ENCODE measurements around the gene ADCYAP1R1. TPM values are rescaled to one million over a fixed set of nuclear protein-coding genes. Genes with fewer than 3 reads are reported as not detected.

The ADCYAP1R1 gene
- total RNA-seq, 1 donor from 2014 or later: not detected

- no peak for TF ChIP-seq CTCF (IDR thresholded peaks at IDR 0.05; ENCODE audit: unreplicated experiment)
- no peaks in the 10 kb centered on the region for H3K4me1 Mint-ChIP-seq (ENCODE audit: low read depth)
- no peak overlapping the region for H3K27ac Mint-ChIP-seq
- DNase-seq (ENCODE audit: low spot score, unreplicated experiment): no peak
- H3K27me3 Mint-ChIP-seq: peaks cover 27% of the 10 kb centered on the region
- H3K36me3 Mint-ChIP-seq (ENCODE audit: insufficient read depth): no peaks in the 10 kb centered on the region
- H3K4me3 Mint-ChIP-seq (ENCODE audit: low read depth): no peak overlapping the region
- H3K9me3 Mint-ChIP-seq (ENCODE audit: low read depth): no peaks in the 10 kb centered on the region
These were observed 47.6 kb downstream of the ADCYAP1R1 start for GRCh38 chr7:31099451-31100444.

GRCh38 chr7:31100445-31100844, 48.3 kb downstream of the ADCYAP1R1 start:
- no peak for TF ChIP-seq CTCF (IDR thresholded peaks at IDR 0.05; ENCODE audit: unreplicated experiment)
- Mint-ChIP-seq H3K36me3 (ENCODE audit: insufficient read depth) (no peaks in the 10 kb centered on the region), H3K9me3 (ENCODE audit: low read depth) (no peaks in the 10 kb centered on the region), H3K4me3 (ENCODE audit: low read depth) (no peak overlapping the region), H3K4me1 (ENCODE audit: low read depth) (no peaks in the 10 kb centered on the region), H3K27me3 (peaks cover 26% of the 10 kb centered on the region), H3K27ac (no peak overlapping the region)
- no peak for DNase-seq (ENCODE audit: low spot score, unreplicated experiment)

GRCh38 chr7:31100871-31101270, 48.8 kb downstream of the ADCYAP1R1 start:
- DNase-seq (ENCODE audit: low spot score, unreplicated experiment): no peak
- H3K27me3 Mint-ChIP-seq: peaks cover 26% of the 10 kb centered on the region
- no peak for TF ChIP-seq CTCF (IDR thresholded peaks at IDR 0.05; ENCODE audit: unreplicated experiment)

GRCh38 chr7:31101544-31101943, 49.4 kb downstream of the ADCYAP1R1 start:
- no peak overlapping the region for H3K4me3 Mint-ChIP-seq (ENCODE audit: low read depth)
- no peak for DNase-seq (ENCODE audit: low spot score, unreplicated experiment)
- no peaks in the 10 kb centered on the region for H3K4me1 Mint-ChIP-seq (ENCODE audit: low read depth)
- no peaks in the 10 kb centered on the region for H3K9me3 Mint-ChIP-seq (ENCODE audit: low read depth)
- no peak overlapping the region for H3K27ac Mint-ChIP-seq
- no peaks in the 10 kb centered on the region for H3K36me3 Mint-ChIP-seq (ENCODE audit: insufficient read depth)
- H3K27me3 Mint-ChIP-seq: peaks cover 26% of the 10 kb centered on the region
- TF ChIP-seq CTCF (IDR thresholded peaks at IDR 0.05; ENCODE audit: unreplicated experiment): no peak

More at GRCh38 chr7:31100871-31101270, 48.8 kb downstream of the ADCYAP1R1 start:
- no peaks in the 10 kb centered on the region for H3K9me3 Mint-ChIP-seq (ENCODE audit: low read depth)
- H3K27ac Mint-ChIP-seq: no peak overlapping the region
- H3K36me3 Mint-ChIP-seq (ENCODE audit: insufficient read depth): no peaks in the 10 kb centered on the region
- no peaks in the 10 kb centered on the region for H3K4me1 Mint-ChIP-seq (ENCODE audit: low read depth)
- no peak overlapping the region for H3K4me3 Mint-ChIP-seq (ENCODE audit: low read depth)

GRCh38 chr7:31102151-31102972, 50.3 kb downstream of the ADCYAP1R1 start:
- no peak for DNase-seq (ENCODE audit: low spot score, unreplicated experiment)

More at GRCh38 chr7:31102151-31102972, 50.3 kb downstream of the ADCYAP1R1 start:
- no peaks in the 10 kb centered on the region for H3K4me1 Mint-ChIP-seq (ENCODE audit: low read depth)
- no peaks in the 10 kb centered on the region for H3K36me3 Mint-ChIP-seq (ENCODE audit: insufficient read depth)
- H3K27ac Mint-ChIP-seq: no peak overlapping the region
- TF ChIP-seq CTCF (IDR thresholded peaks at IDR 0.05; ENCODE audit: unreplicated experiment): no peak
- H3K27me3 Mint-ChIP-seq: peaks cover 22% of the 10 kb centered on the region
- no peak overlapping the region for H3K4me3 Mint-ChIP-seq (ENCODE audit: low read depth)
- no peaks in the 10 kb centered on the region for H3K9me3 Mint-ChIP-seq (ENCODE audit: low read depth)
